Caco-2 (cell line): Measurements from ENCODE around the gene NEDD4. TPM values are rescaled to one million over a fixed set of nuclear protein-coding genes. Genes with fewer than 3 reads are reported as not detected.

ENCODE experiments used
- BruUV-seq: library from RNA; stranded (reverse); fragments of 400-500 nt; replicated peaks from 2 replicates; lab custom pipeline; 2021; lab: Mats Ljungman, UMichigan
- CTCF ChIA-PET: fragments of 300-600 bp; sonication (Branson Sonifier 250); formaldehyde crosslinking; loops from one replicate; lab custom pipeline; 2022; ENCODE audit warnings: antibody characterized with exemption; lab: Charles Lee
- POLR2A ChIA-PET: fragments of 300-600 bp; sonication (Branson Sonifier 250); formaldehyde crosslinking; loops from one replicate; lab custom pipeline; 2022; ENCODE audit warnings: antibody characterized with exemption; lab: Charles Lee
- DNase-seq, 2 experiments: peaks; one replicate each; pipeline versions ENCODE4 v3.0.0 to v3.0.0-alpha.2; 2020 to 2022
- H3K27me3 ChIP-seq: replicated peaks from 2 replicates; pipeline ENCODE4 v1.6.0; 2011; ENCODE audit warnings: low read length; ENCODE audit not compliant: control insufficient read depth, insufficient read depth
- H3K36me3 ChIP-seq: 2 replicates; pipeline ENCODE4 v1.5.1; 2011; ENCODE audit warnings: low read length; ENCODE audit not compliant: control insufficient read depth, insufficient read depth
- H3K4me1 ChIP-seq: fragments of 250-450 bp; sonication (Bioruptor Pico); 2 replicates; pipeline ENCODE4 v1.5.1; 2020; ENCODE audit warnings: mild to moderate bottlenecking
- H3K4me3 ChIP-seq: 2 replicates; pipeline ENCODE4 v1.5.1; 2011; ENCODE audit warnings: low read depth, mild to moderate bottlenecking, control low read depth, low read length
- H3K9me3 ChIP-seq: fragments of 250-450 bp; sonication (Bioruptor Pico); 2 replicates; pipeline ENCODE4 v1.5.1; 2020; ENCODE audit warnings: mild to moderate bottlenecking, moderate library complexity
- H3K27ac Mint-ChIP-seq: one replicate; pipeline ENCODE4 v1.8.0; 2022; ENCODE audit warnings: mixed read lengths; ENCODE audit not compliant: unreplicated experiment
- H3K27me3 Mint-ChIP-seq: one replicate; pipeline ENCODE4 v1.8.0; 2022; ENCODE audit warnings: mixed read lengths; ENCODE audit not compliant: insufficient read depth, unreplicated experiment
- H3K36me3 Mint-ChIP-seq: one replicate; pipeline ENCODE4 v1.8.0; 2022; ENCODE audit warnings: mild to moderate bottlenecking, mixed read lengths; ENCODE audit not compliant: insufficient read depth, unreplicated experiment
- H3K4me1 Mint-ChIP-seq: one replicate; pipeline ENCODE4 v1.8.0; 2022; ENCODE audit warnings: low read depth, mixed read lengths; ENCODE audit not compliant: unreplicated experiment
- H3K4me3 Mint-ChIP-seq: one replicate; pipeline ENCODE4 v1.8.0; 2022; ENCODE audit warnings: mild to moderate bottlenecking, moderate library complexity, mixed read lengths; ENCODE audit not compliant: unreplicated experiment
- H3K9me3 Mint-ChIP-seq: one replicate; pipeline ENCODE4 v1.8.0; 2022; ENCODE audit warnings: mixed read lengths; ENCODE audit not compliant: unreplicated experiment
- CTCF ChIP-seq, 2 experiments: fragments of 200-600 bp in 1 of 2; IDR thresholded peaks; 1 replicate in 1 of 2; 2 replicates in 1 of 2; pipeline versions ENCODE4 v1.5.1 to v1.8.0; 2011 to 2022; ENCODE audit warnings: antibody characterized with exemption in 1 of 2, control low read depth in 1 of 2, inconsistent platforms in 1 of 2, low read depth in 1 of 2, low read length in 1 of 2, mild to moderate bottlenecking in 1 of 2, moderate library complexity in 1 of 2; ENCODE audit not compliant: insufficient read depth in 1 of 2, severe bottlenecking in 1 of 2, unreplicated experiment in 1 of 2
- intact Hi-C: fragments of 100-400 bp; cut with micrococcal nuclease; formaldehyde crosslinking; loops from one replicate; pipeline ENCODE4 v1.10.0; 2022; ENCODE audit not compliant: unreplicated experiment
- total RNA-seq: library from RNA; stranded (reverse); gene quantifications from 2 replicates; pipeline ENCODE4 v1.2.3, GENCODE V29; 2022

NEDD4 gene
- total RNA-seq, 1 experiment from 2014 or later, result 33.9 TPM

GRCh38 chr15:55990516-55990915, 2.9 kb downstream of the NEDD4 start:
- no peak overlapping the region for H3K27ac Mint-ChIP-seq
- Histone ChIP-seq H3K36me3 (no peaks in the 10 kb centered on the region), H3K9me3 (no peaks in the 10 kb centered on the region), H3K4me1 (peaks cover 14% of the 10 kb centered on the region), H3K4me3 (no peak overlapping the region), H3K27me3 (no peaks in the 10 kb centered on the region)
- no peaks in the 10 kb centered on the region for H3K9me3 Mint-ChIP-seq
- POLR2A ChIA-PET, result no interaction called here
- peaks cover 19% of the 10 kb centered on the region for H3K4me1 Mint-ChIP-seq
- intact Hi-C loops, result loop anchor here (5.0 kb wide), 3 partner anchors 38 to 437 kb away; no protein-coding TSS in a partner anchor
- DNase-seq, result no peak
- CTCF ChIA-PET, result no interaction called here
- no peak for TF ChIP-seq CTCF (IDR thresholded peaks at IDR 0.05; ENCODE audit: insufficient read depth in 1 of 2, low read depth in 1 of 2, low read length in 1 of 2, severe bottlenecking in 1 of 2, unreplicated experiment in 1 of 2)
- H3K36me3 Mint-ChIP-seq, result peaks cover 7% of the 10 kb centered on the region
- BruUV-seq, result no TSS peak
- H3K27me3 Mint-ChIP-seq, result no peaks in the 10 kb centered on the region
- H3K4me3 Mint-ChIP-seq, result no peak overlapping the region

GRCh38 chr15:55989383-55989782, 4.0 kb downstream of the NEDD4 start:
- H3K27me3 ChIP-seq, result no peaks in the 10 kb centered on the region
- H3K36me3 ChIP-seq, result no peaks in the 10 kb centered on the region
- ChIA-PET POLR2A (no interaction called here), CTCF (no interaction called here)
- DNase-seq, result no peak
- Mint-ChIP-seq H3K4me1 (peaks cover 19% of the 10 kb centered on the region), H3K27ac (no peak overlapping the region), H3K27me3 (no peaks in the 10 kb centered on the region), H3K36me3 (peaks cover 6% of the 10 kb centered on the region), H3K4me3 (no peak overlapping the region), H3K9me3 (no peaks in the 10 kb centered on the region)
- intact Hi-C loops, result no loop called here
- peaks cover 14% of the 10 kb centered on the region for H3K4me1 ChIP-seq
- H3K4me3 ChIP-seq, result no peak overlapping the region
- TF ChIP-seq CTCF (IDR thresholded peaks at IDR 0.05; ENCODE audit: insufficient read depth in 1 of 2, low read depth in 1 of 2, low read length in 1 of 2, severe bottlenecking in 1 of 2, unreplicated experiment in 1 of 2), result no peak
- no peaks in the 10 kb centered on the region for H3K9me3 ChIP-seq
- no TSS peak for BruUV-seq

DNA sequence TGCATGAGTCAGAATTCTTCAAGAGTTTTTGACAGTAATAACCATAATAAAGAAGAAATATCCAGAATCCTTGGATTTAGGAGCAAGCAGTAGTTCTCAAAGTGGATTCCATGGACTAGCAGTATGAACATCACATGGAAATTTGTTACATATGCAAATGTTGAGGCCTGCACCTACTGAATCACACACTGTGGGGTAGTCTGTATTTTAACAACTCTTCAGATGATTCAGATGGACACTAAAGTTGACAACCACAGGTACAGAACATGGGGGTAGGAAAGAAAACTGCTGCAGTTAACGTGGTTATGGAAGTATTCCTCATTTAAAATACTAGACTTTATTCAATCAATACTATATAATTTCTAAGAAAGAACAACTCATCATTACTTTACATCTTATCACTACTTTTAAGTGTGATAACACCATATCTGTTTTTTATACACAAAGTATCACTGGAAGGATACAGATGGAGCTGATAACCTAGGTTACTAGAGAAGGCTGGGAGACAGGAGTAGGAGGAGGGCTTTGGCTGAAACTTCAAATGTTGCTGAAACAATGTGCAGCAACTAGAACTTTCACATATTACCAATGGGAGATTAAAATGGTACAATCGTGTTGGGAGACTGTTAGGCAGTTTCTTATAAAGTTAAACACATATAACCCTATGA, 11.7 kb downstream of the NEDD4 start:
- no peak for TF ChIP-seq CTCF (IDR thresholded peaks at IDR 0.05; ENCODE audit: insufficient read depth in 1 of 2, low read depth in 1 of 2, low read length in 1 of 2, severe bottlenecking in 1 of 2, unreplicated experiment in 1 of 2)
- H3K27me3 ChIP-seq, result no peaks in the 10 kb centered on the region
- no peaks in the 10 kb centered on the region for H3K36me3 ChIP-seq
- Mint-ChIP-seq H3K27ac (no peak overlapping the region), H3K9me3 (no peaks in the 10 kb centered on the region), H3K27me3 (no peaks in the 10 kb centered on the region), H3K4me1 (no peaks in the 10 kb centered on the region), H3K36me3 (peaks cover 7% of the 10 kb centered on the region), H3K4me3 (no peak overlapping the region)
- no peaks in the 10 kb centered on the region for H3K9me3 ChIP-seq
- no peak overlapping the region for H3K4me3 ChIP-seq
- no TSS peak for BruUV-seq
- intact Hi-C loops, result no loop called here
- no peak for DNase-seq
- ChIA-PET CTCF (no interaction called here), POLR2A (no interaction called here)
- H3K4me1 ChIP-seq, result no peaks in the 10 kb centered on the region
